Measurements from ENCODE around the gene GRK3.

GRK3 gene

GRCh38 chr22:25637032-25637431, 72.6 kb downstream of the GRK3 start:
- Histone ChIP-seq H3K36me3 (ENCODE audit: control insufficient read depth, low read length) (no peaks in the 10 kb centered on the region), H3K79me2 (ENCODE audit: control insufficient read depth, low read length) (no peaks in the 10 kb centered on the region), H3K4me2 (ENCODE audit: low read length) (no peak overlapping the region)

GRCh38 chr22:25637672-25638071, 73.2 kb downstream of the GRK3 start:
- Histone ChIP-seq H4K20me1 (ENCODE audit: control insufficient read depth, insufficient read depth, low read depth, low read length) (no peaks in the 10 kb centered on the region), H3K9me2 (replicated peaks; ENCODE audit: control insufficient read depth, low read length) (no peaks in the 10 kb centered on the region), H3K36me3 (ENCODE audit: control insufficient read depth, low read length) (no peaks in the 10 kb centered on the region), H3K27ac (ENCODE audit: low read depth, low read length) (no peak overlapping the region), H3K4me3 (ENCODE audit: low read length) (no peak overlapping the region), H3F3A (ENCODE audit: control insufficient read depth, insufficient read depth) (no peaks in the 10 kb centered on the region), H3K4me1 (ENCODE audit: control insufficient read depth, low read length) (no peaks in the 10 kb centered on the region), H3K27me3 (ENCODE audit: control insufficient read depth, low read length) (no peaks in the 10 kb centered on the region), H3K79me2 (ENCODE audit: control insufficient read depth, low read length) (no peaks in the 10 kb centered on the region), H3K9me3 (ENCODE audit: control insufficient read depth, insufficient read depth, low read length) (peaks cover 6% of the 10 kb centered on the region; the same call in 1 of the 2 replicates), H3K4me2 (ENCODE audit: low read length) (no peak overlapping the region)
- TF ChIP-seq EZH2phosphoT487 (IDR thresholded peaks at IDR 0.05; ENCODE audit: borderline replicate concordance, low read length) (no peak), CTCF (IDR thresholded peaks at IDR 0.05; ENCODE audit: low read depth, low read length, poor library complexity, severe bottlenecking) (no peak)

More at GRCh38 chr22:25637032-25637431, 72.6 kb downstream of the GRK3 start:
- Histone ChIP-seq H3K27ac (ENCODE audit: low read depth, low read length) (no peak overlapping the region), H3K9me3 (ENCODE audit: control insufficient read depth, insufficient read depth, low read length) (peaks cover 6% of the 10 kb centered on the region; the same call in 1 of the 2 replicates), H3K4me1 (ENCODE audit: control insufficient read depth, low read length) (no peaks in the 10 kb centered on the region), H3F3A (ENCODE audit: control insufficient read depth, insufficient read depth) (no peaks in the 10 kb centered on the region), H4K20me1 (ENCODE audit: control insufficient read depth, insufficient read depth, low read depth, low read length) (no peaks in the 10 kb centered on the region), H3K4me3 (ENCODE audit: low read length) (no peak overlapping the region), H3K27me3 (ENCODE audit: control insufficient read depth, low read length) (no peaks in the 10 kb centered on the region), H3K9me2 (replicated peaks; ENCODE audit: control insufficient read depth, low read length) (no peaks in the 10 kb centered on the region)
- TF ChIP-seq EZH2phosphoT487 (IDR thresholded peaks at IDR 0.05; ENCODE audit: borderline replicate concordance, low read length) (no peak), CTCF (IDR thresholded peaks at IDR 0.05; ENCODE audit: low read depth, low read length, poor library complexity, severe bottlenecking) (no peak)

- Histone ChIP-seq H3K4me2 (ENCODE audit: low read length) (no peak overlapping the region), H3K4me3 (ENCODE audit: low read length) (no peak overlapping the region), H3K4me1 (ENCODE audit: control insufficient read depth, low read length) (peaks cover 7% of the 10 kb centered on the region), H4K20me1 (ENCODE audit: control insufficient read depth, insufficient read depth, low read depth, low read length) (no peaks in the 10 kb centered on the region), H3K9me3 (ENCODE audit: control insufficient read depth, insufficient read depth, low read length) (peaks cover 6% of the 10 kb centered on the region; the same call in 1 of the 2 replicates), H3F3A (ENCODE audit: control insufficient read depth, insufficient read depth) (no peaks in the 10 kb centered on the region), H3K79me2 (ENCODE audit: control insufficient read depth, low read length) (no peaks in the 10 kb centered on the region), H3K27me3 (ENCODE audit: control insufficient read depth, low read length) (no peaks in the 10 kb centered on the region), H3K9me2 (replicated peaks; ENCODE audit: control insufficient read depth, low read length) (no peaks in the 10 kb centered on the region), H3K36me3 (ENCODE audit: control insufficient read depth, low read length) (no peaks in the 10 kb centered on the region), H3K27ac (ENCODE audit: low read depth, low read length) (no peak overlapping the region)
- TF ChIP-seq CTCF (IDR thresholded peaks at IDR 0.05; ENCODE audit: low read depth, low read length, poor library complexity, severe bottlenecking) (no peak), EZH2phosphoT487 (IDR thresholded peaks at IDR 0.05; ENCODE audit: borderline replicate concordance, low read length) (no peak)
Measured at GRCh38 chr22:25638638-25639037, 74.2 kb downstream of the GRK3 start.

Measured in DOHH2 (cell line).